GM12878 (cell line): Measurements from ENCODE around the gene TRAP1. TPM values are rescaled to one million over a fixed set of nuclear protein-coding genes. Genes with fewer than 3 reads are reported as not detected.

Experiments
- ATAC-seq: fragments of 200-7000 bp; cut with Tn5 transposase; 3 replicates; pipeline ENCODE4 v1.9.1; 2020; ENCODE audit warnings: mild to moderate bottlenecking, moderate library complexity
- BruUV-seq: library from RNA; stranded (reverse); fragments of 400-500 nt; replicated peaks from 2 replicates; lab custom pipeline; 2021; lab: Mats Ljungman, UMichigan
- CTCF ChIA-PET: fragments of 300-600 bp; sonication (Branson Sonifier 250); formaldehyde crosslinking; extraction: SDS; loops from one replicate; lab custom pipeline; 2021; ENCODE audit warnings: inconsistent platforms; lab: Yijun Ruan, JAX
- POLR2A ChIA-PET: fragments of 350-600 bp; formaldehyde crosslinking; extraction: SDS; loops from one replicate; lab custom pipeline; 2021; ENCODE audit warnings: inconsistent platforms; lab: Charles Lee
- RAD21 ChIA-PET: fragments of 300-600 bp; sonication (Branson Sonifier 250); formaldehyde crosslinking; loops from one replicate; lab custom pipeline; 2023; ENCODE audit warnings: antibody characterized with exemption; ENCODE audit not compliant: unreplicated experiment; lab: Charles Lee
- SMC1A ChIA-PET: fragments of 300-600 bp; sonication (Branson Sonifier 250); formaldehyde crosslinking; loops from one replicate; lab custom pipeline; 2023; ENCODE audit not compliant: unreplicated experiment, uncharacterized antibody; lab: Charles Lee
- DNase-seq: peaks from one replicate; pipeline ENCODE4 v3.0.0-alpha.2; 2011; ENCODE audit warnings: low read depth, low spot score
- FAIRE-seq: peaks from 3 replicates; lab custom pipeline; 2011; peaks lifted over from hg19 to GRCh38; lab: Jason Lieb, UNC
- H2AFZ ChIP-seq: 2 replicates; pipeline ENCODE4 v1.6.0; 2011; ENCODE audit warnings: low read depth, low read length, control low read depth; ENCODE audit not compliant: control insufficient read depth
- H3K27ac ChIP-seq: 2 replicates; pipeline ENCODE4 v1.5.1; 2011; ENCODE audit warnings: control low read depth; ENCODE audit not compliant: control insufficient read depth, insufficient read depth
- H3K27me3 ChIP-seq, 2 experiments: replicated peaks in 1 of 2; 2 replicates each; pipeline versions ENCODE4 v1.6.0 to v1.6.1; 2011; ENCODE audit warnings: low read length in 1 of 2; ENCODE audit not compliant: control insufficient read depth in 2 of 2, insufficient read depth in 2 of 2
- H3K36me3 ChIP-seq, 2 experiments: 2 replicates each; pipeline ENCODE4 v1.5.1; 2011; ENCODE audit warnings: low read length in 1 of 2; ENCODE audit not compliant: control insufficient read depth in 2 of 2, insufficient read depth in 2 of 2
- H3K4me1 ChIP-seq: 2 replicates; pipeline ENCODE4 v1.6.1; 2011; ENCODE audit warnings: mild to moderate bottlenecking, low read length, moderate library complexity, mixed read lengths; ENCODE audit not compliant: control insufficient read depth, insufficient read depth
- H3K4me2 ChIP-seq: 2 replicates; pipeline ENCODE4 v1.6.0; 2011; ENCODE audit warnings: control low read depth; ENCODE audit not compliant: control insufficient read depth, insufficient read depth
- H3K4me3 ChIP-seq: fragments of 200-600 bp; sonication (generic); 2 replicates; pipeline ENCODE4 v1.5.1; 2016
- H3K79me2 ChIP-seq: 2 replicates; pipeline ENCODE4 v1.6.0; 2011; ENCODE audit warnings: low read length; ENCODE audit not compliant: control insufficient read depth, insufficient read depth
- H3K9ac ChIP-seq: 2 replicates; pipeline ENCODE4 v1.8.0; 2011; ENCODE audit warnings: low read length, control low read depth, mixed read lengths; ENCODE audit not compliant: control insufficient read depth, insufficient read depth
- H3K9me3 ChIP-seq: replicated peaks from 3 replicates; pipeline ENCODE4 v1.5.1; 2011; ENCODE audit warnings: mild to moderate bottlenecking, low read length; ENCODE audit not compliant: control insufficient read depth, insufficient read depth
- H4K20me1 ChIP-seq: 2 replicates; pipeline ENCODE4 v1.6.0; 2011; ENCODE audit not compliant: control insufficient read depth, insufficient read depth
- CBFB ChIP-seq: IDR thresholded peaks from 2 replicates; pipeline ENCODE4 v1.6.1; 2016; ENCODE audit warnings: antibody characterized with exemption, low read depth
- CBX3 ChIP-seq: fragments of 200-600 bp; sonication (generic); IDR thresholded peaks from 2 replicates; pipeline ENCODE4 v1.6.1; 2016; ENCODE audit warnings: low read depth, borderline replicate concordance
- CREB1 ChIP-seq: IDR thresholded peaks from 2 replicates; pipeline ENCODE4 v1.6.1; 2012; ENCODE audit warnings: low read depth, mild to moderate bottlenecking, inconsistent platforms
- CREM ChIP-seq: IDR thresholded peaks from 2 replicates; pipeline ENCODE4 v1.6.1; 2014; ENCODE audit warnings: antibody characterized with exemption, low read depth
- FOXK2 ChIP-seq: fragments of 450-650 bp; IDR thresholded peaks from 2 replicates; pipeline ENCODE4 v1.6.1; 2017; ENCODE audit warnings: mild to moderate bottlenecking, moderate library complexity
- IRF4 ChIP-seq: IDR thresholded peaks from 2 replicates; pipeline ENCODE4 v1.6.1; 2011; ENCODE audit warnings: low read depth, low read length
- NR2C2 ChIP-seq: IDR thresholded peaks from 2 replicates; pipeline ENCODE4 v1.6.1; 2011; ENCODE audit warnings: borderline replicate concordance, low read depth; ENCODE audit not compliant: control insufficient read depth, insufficient read length
- RELA ChIP-seq: fragments of 450-650 bp; IDR thresholded peaks from 2 replicates; pipeline ENCODE4 v1.8.0; 2014; ENCODE audit warnings: borderline replicate concordance; ENCODE audit not compliant: partially characterized antibody
- RUNX3 ChIP-seq: IDR thresholded peaks from 2 replicates; pipeline ENCODE4 v1.6.1; 2012; ENCODE audit warnings: low read length, inconsistent platforms
- YBX1 ChIP-seq: fragments of 450-650 bp; IDR thresholded peaks from 2 replicates; pipeline ENCODE4 v1.6.1; 2016; ENCODE audit warnings: antibody characterized with exemption
- ZNF217 ChIP-seq: fragments of 450-650 bp; IDR thresholded peaks from 2 replicates; pipeline ENCODE4 v1.6.1; 2017; ENCODE audit warnings: antibody characterized with exemption, mild to moderate bottlenecking
- ZNF274 ChIP-seq: IDR thresholded peaks from one replicate; pipeline ENCODE4 v1.8.0; 2011; ENCODE audit not compliant: insufficient read length, insufficient read depth
- WGBS: methylation state at CpG from one replicate; pipeline ENCODE4 v1.1.6; 2016; ENCODE audit warnings: low lambda C conversion rate; ENCODE audit not compliant: insufficient replicate concordance, insufficient coverage; ENCODE audit errors: missing lambda C conversion rate; 5-methylcytosine and 5-hydroxymethylcytosine counted together
- in situ Hi-C: fragments of 300-500 bp; cut with MboI; formaldehyde crosslinking; loops from 9 replicates; pipeline ENCODE4 v1.14.3; 2018; ENCODE audit warnings: mixed read lengths
- intact Hi-C: fragments of 100-400 bp; cut with micrococcal nuclease; formaldehyde crosslinking; loops from one replicate; pipeline ENCODE4 v1.14.2; 2022; ENCODE audit not compliant: unreplicated experiment
- polyA plus RNA-seq, 11 experiments: library from polyadenylated mRNA; depleted of rRNA in 4 of 11; unstranded in 6 of 11; stranded (reverse) in 5 of 11; fragments of >200 nt; fragmentation: Nextera tagmentation in 4 of 11; fragmentation: Illumina TruSeq in 1 of 11; extraction: Ambion mirVana in 4 of 11; extraction: Trizol in 1 of 11; gene quantifications; 1 replicate in 1 of 11; 2 replicates in 10 of 11; pipeline versions ENCODE4 v1.2.1 to v1.2.3, GENCODE V29; 2011 to 2016; ENCODE audit warnings: inconsistent platforms in 2 of 11, missing spikeins in 2 of 11, low read depth in 1 of 11
- total RNA-seq, 4 experiments: library from RNA; depleted of rRNA in 3 of 4; stranded (reverse); fragments of >200 nt in 3 of 4; fragmentation: Illumina TruSeq in 1 of 4; extraction: Trizol in 1 of 4; gene quantifications; 2 replicates each; pipeline versions ENCODE4 v1.2.1 to v1.2.3, GENCODE V29; 2013 to 2021
- TF ChIP-seq, protein P1 (sequence below): fragments of 450-650 bp; conservative IDR thresholded peaks from 2 replicates; pipeline ENCODE4 v1.6.1; 2017; ENCODE audit warnings: mild to moderate bottlenecking, moderate library complexity
- TF ChIP-seq, protein P2 (sequence below): fragments of 450-650 bp; IDR thresholded peaks from 2 replicates; pipeline ENCODE4 v1.6.1; 2017; ENCODE audit warnings: mild to moderate bottlenecking, moderate library complexity
- TF ChIP-seq, protein P3 (sequence below): fragments of 450-650 bp; IDR thresholded peaks from 2 replicates; pipeline ENCODE4 v1.6.1; 2017; ENCODE audit warnings: mild to moderate bottlenecking

The TRAP1 gene
- total and polyA plus RNA-seq, 10 of the 15 experiments (the other 5 are each of a cell fraction or from before 2014, with no cell fraction given) = 16.3 to 442 (median 241) TPM

DNA sequence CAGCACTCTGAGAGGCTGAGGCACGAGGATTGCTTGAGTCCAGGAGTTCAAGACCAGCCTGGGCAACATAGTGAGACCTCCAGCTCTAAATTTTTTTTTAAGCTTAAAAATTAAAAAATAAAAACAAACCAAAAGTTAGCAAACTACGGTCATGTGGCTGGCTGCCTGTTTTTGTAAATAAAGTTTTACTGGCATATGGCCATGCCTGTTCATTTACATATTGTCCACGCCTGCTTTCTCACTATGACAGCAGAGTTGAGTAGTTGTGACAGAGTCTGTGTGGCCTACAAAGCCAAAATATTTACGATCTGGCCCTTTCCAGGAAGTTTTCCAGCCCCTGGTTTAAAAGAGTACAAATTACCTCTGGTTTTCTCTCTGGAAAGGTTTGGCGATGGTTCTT is 109.3 kb downstream of the TRAP1 start:
- intact Hi-C loops (no loop called here), in situ Hi-C loops (no loop called here)
- ChIA-PET RAD21 (no interaction called here), POLR2A (interaction anchor here (0.6 kb wide), 1 partner anchor 69 kb away, joined by 5 read pairs; no protein-coding TSS in a partner anchor), CTCF (interaction anchor here (1.0 kb wide), 1 partner anchor 42 kb away, joined by 4 read pairs; no protein-coding TSS in a partner anchor), SMC1A (interaction anchor here (1.1 to 1.5 kb wide), 3 partner anchors 18 to 29 kb away, joined by 3 to 5 read pairs (median 3); no protein-coding TSS in a partner anchor)
- Histone ChIP-seq H3K4me2 (peak overlapping the region; percentile 36), H3K9me3 (no peaks in the 10 kb centered on the region), H3K4me1 (peaks cover 28% of the 10 kb centered on the region), H3K4me3 (peak overlapping the region; percentile 22; the same call in 1 of the 2 replicates), H4K20me1 (no peaks in the 10 kb centered on the region), H2AFZ (peak overlapping the region; percentile 31), H3K9ac (peak overlapping the region; percentile 46), H3K27me3 (no peaks in the 10 kb centered on the region), H3K79me2 (peaks cover 26% of the 10 kb centered on the region), H3K27ac (peak overlapping the region; percentile 9), H3K36me3 (peaks cover 0 to 6% of the 10 kb centered on the region in 2 experiments; a peak in 2 of 4 replicates)
- peak; percentile 49 for ATAC-seq
- no peak for DNase-seq
- no TSS peak for BruUV-seq
- WGBS = 25% methylated on average over 5 of the region's 5 CpGs
- FAIRE-seq = no peak
- TF ChIP-seq CBFB (no peak), ZNF217 (0 out of 2 replicates have a peak, but pooled peaks have one; percentile 51), CREM (0 out of 2 replicates have a peak, but pooled peaks have one; percentile 30), NR2C2 (no peak), IRF4 (peak; percentile 57; the same call in 1 of the 2 replicates), CREB1 (peak; percentile 56; the same call in 1 of the 2 replicates), CBX3 (no peak), ZNF274 (no peak), FOXK2 (no peak), RELA (no peak), RUNX3 (peak; percentile 31; the same call in 1 of the 2 replicates), YBX1 (no peak)
- TF ChIP-seq, protein P1, sequence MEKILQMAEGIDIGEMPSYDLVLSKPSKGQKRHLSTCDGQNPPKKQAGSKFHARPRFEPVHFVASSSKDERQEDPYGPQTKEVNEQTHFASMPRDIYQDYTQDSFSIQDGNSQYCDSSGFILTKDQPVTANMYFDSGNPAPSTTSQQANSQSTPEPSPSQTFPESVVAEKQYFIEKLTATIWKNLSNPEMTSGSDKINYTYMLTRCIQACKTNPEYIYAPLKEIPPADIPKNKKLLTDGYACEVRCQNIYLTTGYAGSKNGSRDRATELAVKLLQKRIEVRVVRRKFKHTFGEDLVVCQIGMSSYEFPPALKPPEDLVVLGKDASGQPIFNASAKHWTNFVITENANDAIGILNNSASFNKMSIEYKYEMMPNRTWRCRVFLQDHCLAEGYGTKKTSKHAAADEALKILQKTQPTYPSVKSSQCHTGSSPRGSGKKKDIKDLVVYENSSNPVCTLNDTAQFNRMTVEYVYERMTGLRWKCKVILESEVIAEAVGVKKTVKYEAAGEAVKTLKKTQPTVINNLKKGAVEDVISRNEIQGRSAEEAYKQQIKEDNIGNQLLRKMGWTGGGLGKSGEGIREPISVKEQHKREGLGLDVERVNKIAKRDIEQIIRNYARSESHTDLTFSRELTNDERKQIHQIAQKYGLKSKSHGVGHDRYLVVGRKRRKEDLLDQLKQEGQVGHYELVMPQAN = no peak
- TF ChIP-seq, protein P2, sequence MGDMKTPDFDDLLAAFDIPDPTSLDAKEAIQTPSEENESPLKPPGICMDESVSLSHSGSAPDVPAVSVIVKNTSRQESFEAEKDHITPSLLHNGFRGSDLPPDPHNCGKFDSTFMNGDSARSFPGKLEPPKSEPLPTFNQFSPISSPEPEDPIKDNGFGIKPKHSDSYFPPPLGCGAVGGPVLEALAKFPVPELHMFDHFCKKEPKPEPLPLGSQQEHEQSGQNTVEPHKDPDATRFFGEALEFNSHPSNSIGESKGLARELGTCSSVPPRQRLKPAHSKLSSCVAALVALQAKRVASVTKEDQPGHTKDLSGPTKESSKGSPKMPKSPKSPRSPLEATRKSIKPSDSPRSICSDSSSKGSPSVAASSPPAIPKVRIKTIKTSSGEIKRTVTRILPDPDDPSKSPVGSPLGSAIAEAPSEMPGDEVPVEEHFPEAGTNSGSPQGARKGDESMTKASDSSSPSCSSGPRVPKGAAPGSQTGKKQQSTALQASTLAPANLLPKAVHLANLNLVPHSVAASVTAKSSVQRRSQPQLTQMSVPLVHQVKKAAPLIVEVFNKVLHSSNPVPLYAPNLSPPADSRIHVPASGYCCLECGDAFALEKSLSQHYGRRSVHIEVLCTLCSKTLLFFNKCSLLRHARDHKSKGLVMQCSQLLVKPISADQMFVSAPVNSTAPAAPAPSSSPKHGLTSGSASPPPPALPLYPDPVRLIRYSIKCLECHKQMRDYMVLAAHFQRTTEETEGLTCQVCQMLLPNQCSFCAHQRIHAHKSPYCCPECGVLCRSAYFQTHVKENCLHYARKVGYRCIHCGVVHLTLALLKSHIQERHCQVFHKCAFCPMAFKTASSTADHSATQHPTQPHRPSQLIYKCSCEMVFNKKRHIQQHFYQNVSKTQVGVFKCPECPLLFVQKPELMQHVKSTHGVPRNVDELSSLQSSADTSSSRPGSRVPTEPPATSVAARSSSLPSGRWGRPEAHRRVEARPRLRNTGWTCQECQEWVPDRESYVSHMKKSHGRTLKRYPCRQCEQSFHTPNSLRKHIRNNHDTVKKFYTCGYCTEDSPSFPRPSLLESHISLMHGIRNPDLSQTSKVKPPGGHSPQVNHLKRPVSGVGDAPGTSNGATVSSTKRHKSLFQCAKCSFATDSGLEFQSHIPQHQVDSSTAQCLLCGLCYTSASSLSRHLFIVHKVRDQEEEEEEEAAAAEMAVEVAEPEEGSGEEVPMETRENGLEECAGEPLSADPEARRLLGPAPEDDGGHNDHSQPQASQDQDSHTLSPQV = no peak
- TF ChIP-seq, protein P3, sequence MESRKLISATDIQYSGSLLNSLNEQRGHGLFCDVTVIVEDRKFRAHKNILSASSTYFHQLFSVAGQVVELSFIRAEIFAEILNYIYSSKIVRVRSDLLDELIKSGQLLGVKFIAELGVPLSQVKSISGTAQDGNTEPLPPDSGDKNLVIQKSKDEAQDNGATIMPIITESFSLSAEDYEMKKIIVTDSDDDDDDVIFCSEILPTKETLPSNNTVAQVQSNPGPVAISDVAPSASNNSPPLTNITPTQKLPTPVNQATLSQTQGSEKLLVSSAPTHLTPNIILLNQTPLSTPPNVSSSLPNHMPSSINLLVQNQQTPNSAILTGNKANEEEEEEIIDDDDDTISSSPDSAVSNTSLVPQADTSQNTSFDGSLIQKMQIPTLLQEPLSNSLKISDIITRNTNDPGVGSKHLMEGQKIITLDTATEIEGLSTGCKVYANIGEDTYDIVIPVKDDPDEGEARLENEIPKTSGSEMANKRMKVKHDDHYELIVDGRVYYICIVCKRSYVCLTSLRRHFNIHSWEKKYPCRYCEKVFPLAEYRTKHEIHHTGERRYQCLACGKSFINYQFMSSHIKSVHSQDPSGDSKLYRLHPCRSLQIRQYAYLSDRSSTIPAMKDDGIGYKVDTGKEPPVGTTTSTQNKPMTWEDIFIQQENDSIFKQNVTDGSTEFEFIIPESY = no peak
